ENCODE data around the gene FOXP1.

FOXP1 gene

GRCh38 chr3:70911719-70912118 lies 671.8 kb downstream of the FOXP1 start:
- no peak overlapping the region for H3K27ac Mint-ChIP-seq
- H3K36me3 Mint-ChIP-seq = no peaks in the 10 kb centered on the region
- no peak overlapping the region for H3K4me3 Mint-ChIP-seq
- DNase-seq (ENCODE audit: low spot score in 2 of 2) (no peak), ATAC-seq (no peak)
- H3K4me1 Mint-ChIP-seq = no peaks in the 10 kb centered on the region
- no peaks in the 10 kb centered on the region for H3K9me3 Mint-ChIP-seq

GRCh38 chr3:70905491-70905890 lies 678.0 kb downstream of the FOXP1 start:
- Mint-ChIP-seq H3K4me1 (no peaks in the 10 kb centered on the region), H3K4me3 (no peak overlapping the region), H3K36me3 (no peaks in the 10 kb centered on the region), H3K27ac (no peak overlapping the region), H3K9me3 (no peaks in the 10 kb centered on the region)
- ATAC-seq = no peak
- DNase-seq (ENCODE audit: low spot score in 2 of 2) = no peak

All from stimulated activated effector memory CD8-positive, alpha-beta T cell treated with anti-CD3 and anti-CD28 coated beads, Interleukin-12 subunit alpha, Interleukin-12 subunit beta, amount 100 ng/mL, for 72 hours (primary cell).